Endothelial cell of umbilical vein (primary cell): ENCODE measurements around the gene CCL1.

Experiments used
- CTCF ChIP-seq, 2 donors: IDR thresholded peaks; 1 replicate in 1 of 2; 2 replicates in 1 of 2; pipeline ENCODE4 v1.5.1; 2011; ENCODE audit warnings: low read length in 2 of 2, mild to moderate bottlenecking in 2 of 2, moderate library complexity in 2 of 2, control low read depth in 1 of 2, inconsistent platforms in 1 of 2, low read depth in 1 of 2; ENCODE audit not compliant: insufficient read depth in 1 of 2; ENCODE audit errors: extremely low read depth in 1 of 2
- EZH2 ChIP-seq: IDR thresholded peaks from 2 replicates; pipeline ENCODE4 v1.6.1; 2012; ENCODE audit warnings: borderline replicate concordance, low read depth, mild to moderate bottlenecking, moderate library complexity, low read length, inconsistent platforms; ENCODE audit not compliant: severe bottlenecking
- FOS ChIP-seq: IDR thresholded peaks from 2 replicates; pipeline ENCODE4 v1.6.1; 2011; ENCODE audit warnings: mild to moderate bottlenecking, low read length, moderate library complexity, borderline replicate concordance; ENCODE audit not compliant: insufficient read depth
- GATA2 ChIP-seq: IDR thresholded peaks from 2 replicates; pipeline ENCODE4 v1.7.0; 2011; ENCODE audit warnings: low read depth, mild to moderate bottlenecking, moderate library complexity, mixed read lengths, low read length; ENCODE audit not compliant: insufficient read length, insufficient read depth
- JUN ChIP-seq: IDR thresholded peaks from 2 replicates; pipeline ENCODE4 v1.6.1; 2011; ENCODE audit warnings: borderline replicate concordance, low read depth; ENCODE audit not compliant: insufficient read length, insufficient read depth
- MAX ChIP-seq: IDR thresholded peaks from 2 replicates; pipeline ENCODE4 v1.6.1; 2011; ENCODE audit not compliant: insufficient read depth, insufficient read length
- POLR2A ChIP-seq: IDR thresholded peaks from 2 replicates; pipeline ENCODE4 v1.6.1; 2012; ENCODE audit warnings: low read depth, mild to moderate bottlenecking, control low read depth, low read length
- POLR2AphosphoS5 ChIP-seq: IDR thresholded peaks from 2 replicates; pipeline ENCODE4 v1.6.1; 2012; ENCODE audit warnings: low read depth, mild to moderate bottlenecking, control low read depth, low read length, moderate library complexity; ENCODE audit not compliant: insufficient read depth

- TF ChIP-seq POLR2AphosphoS5 (no peak), CTCF (IDR thresholded peaks at IDR 0.05; ENCODE audit: extremely low read depth in 1 of 2, insufficient read depth in 1 of 2, low read depth in 1 of 2, low read length in 2 of 2) (no peak), POLR2A (no peak), GATA2 (no peak), JUN (no peak), MAX (no peak), EZH2 (no peak), FOS (no peak)
Measured at GRCh38 chr17:34358631-34359030, 4.4 kb downstream of the CCL1 start.
